Measurements from ENCODE around the gene SSTR4.

Gene SSTR4

GRCh38 chr20:23050847-23051627, 15.9 kb downstream of the SSTR4 start:
- Mint-ChIP-seq H3K4me3 (peak overlapping the region; percentile 91 to 94 (median 92)), H3K36me3 (ENCODE audit: low read depth) (no peaks in the 10 kb centered on the region), H3K4me1 (peaks cover 22% of the 10 kb centered on the region), H3K27me3 (ENCODE audit: low read depth) (peaks cover 78% of the 10 kb centered on the region), H3K9me3 (peaks cover 4% of the 10 kb centered on the region), H3K27ac (peak overlapping the region; percentile 74 to 95 (median 74))
- TF ChIP-seq CTCF (IDR thresholded peaks at IDR 0.05; ENCODE audit: unreplicated experiment in 3 of 3) = peak; percentile 75 to 84 (median 76)

DNA sequence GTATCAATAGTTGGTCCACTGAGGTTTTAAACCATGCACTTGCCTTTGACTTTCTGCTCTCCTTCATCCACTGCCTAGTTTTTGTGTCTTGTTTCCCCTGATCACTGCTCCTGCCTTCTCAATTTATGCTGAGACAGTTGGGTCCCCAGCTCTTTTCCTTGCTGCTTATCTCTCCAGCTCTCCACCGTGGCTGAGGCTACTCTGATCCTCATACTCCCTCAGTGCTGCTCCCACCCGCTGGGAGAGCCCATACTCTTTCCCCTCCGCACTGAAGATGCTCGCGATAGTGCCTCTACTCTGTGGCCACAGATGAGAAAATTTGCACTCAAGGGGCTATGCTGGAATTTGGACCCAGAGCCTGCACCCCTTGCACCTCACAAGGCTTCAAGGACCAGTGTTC, 17.8 kb downstream of the SSTR4 start:
- H3K27ac Mint-ChIP-seq = no peak overlapping the region
- H3K27me3 Mint-ChIP-seq (ENCODE audit: low read depth) = peaks cover 60% of the 10 kb centered on the region
- H3K36me3 Mint-ChIP-seq (ENCODE audit: low read depth) = no peaks in the 10 kb centered on the region

GRCh38 chr20:23058240-23058639, 23.1 kb downstream of the SSTR4 start:
- H3K4me1 Mint-ChIP-seq = peaks cover 44% of the 10 kb centered on the region
- H3K27me3 Mint-ChIP-seq (ENCODE audit: low read depth) = peaks cover 17% of the 10 kb centered on the region
- peaks cover 2% of the 10 kb centered on the region for H3K9me3 Mint-ChIP-seq
- no peak overlapping the region for H3K4me3 Mint-ChIP-seq
- no peak for TF ChIP-seq CTCF (IDR thresholded peaks at IDR 0.05; ENCODE audit: unreplicated experiment in 3 of 3)
- no peak overlapping the region for H3K27ac Mint-ChIP-seq
- no peaks in the 10 kb centered on the region for H3K36me3 Mint-ChIP-seq (ENCODE audit: low read depth)

More for the DNA sequence above, 17.8 kb downstream of the SSTR4 start:
- Mint-ChIP-seq H3K4me1 (peaks cover 15% of the 10 kb centered on the region), H3K9me3 (peaks cover 6% of the 10 kb centered on the region), H3K4me3 (peak overlapping the region; percentile 56 to 58 (median 56))
- TF ChIP-seq CTCF (IDR thresholded peaks at IDR 0.05; ENCODE audit: unreplicated experiment in 3 of 3) = no peak

DNA sequence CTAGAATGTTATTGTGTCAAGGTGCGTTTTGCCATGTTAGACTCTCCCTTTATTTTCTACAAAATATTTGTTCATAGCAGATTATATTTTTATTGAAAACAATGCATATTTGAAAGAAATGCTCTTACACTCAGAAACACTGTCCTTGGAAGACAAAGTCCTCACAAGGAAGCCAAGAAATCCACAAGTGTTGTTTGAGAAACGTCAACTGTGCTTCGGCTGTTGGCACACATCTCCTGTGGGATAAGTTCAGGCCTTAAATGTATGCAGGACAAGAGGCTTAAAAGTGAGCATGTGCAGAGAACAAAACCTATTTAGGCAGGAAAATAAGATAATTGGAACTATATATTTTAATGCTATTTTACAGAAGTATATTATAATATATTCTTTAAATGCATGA, 23.9 kb downstream of the SSTR4 start:
- Mint-ChIP-seq H3K4me1 (peaks cover 51% of the 10 kb centered on the region), H3K27me3 (ENCODE audit: low read depth) (peaks cover 9% of the 10 kb centered on the region), H3K36me3 (ENCODE audit: low read depth) (no peaks in the 10 kb centered on the region), H3K4me3 (no peak overlapping the region), H3K9me3 (peaks cover 2% of the 10 kb centered on the region), H3K27ac (peak overlapping the region in 1 of 3 experiments; percentile 61)
- TF ChIP-seq CTCF (IDR thresholded peaks at IDR 0.05; ENCODE audit: unreplicated experiment in 3 of 3) = no peak

GRCh38 chr20:23059846-23060245, 24.7 kb downstream of the SSTR4 start:
- Mint-ChIP-seq H3K36me3 (ENCODE audit: low read depth) (no peaks in the 10 kb centered on the region), H3K4me1 (peaks cover 58% of the 10 kb centered on the region), H3K4me3 (peak overlapping the region in 1 of 3 experiments; percentile 77), H3K27me3 (ENCODE audit: low read depth) (peaks cover 5% of the 10 kb centered on the region), H3K27ac (peak overlapping the region in 2 of 3 experiments; percentile 32 to 60), H3K9me3 (peaks cover 2% of the 10 kb centered on the region)
- no peak for TF ChIP-seq CTCF (IDR thresholded peaks at IDR 0.05; ENCODE audit: unreplicated experiment in 3 of 3)

- no peak for TF ChIP-seq CTCF (IDR thresholded peaks at IDR 0.05; ENCODE audit: unreplicated experiment in 3 of 3)
- Mint-ChIP-seq H3K4me3 (peak overlapping the region in 2 of 3 experiments; percentile 17 to 70), H3K27me3 (ENCODE audit: low read depth) (peaks cover 4% of the 10 kb centered on the region), H3K4me1 (peaks cover 66% of the 10 kb centered on the region), H3K36me3 (ENCODE audit: low read depth) (no peaks in the 10 kb centered on the region), H3K27ac (no peak overlapping the region), H3K9me3 (peaks cover 2% of the 10 kb centered on the region)
These were observed 25.5 kb downstream of the SSTR4 start for GRCh38 chr20:23060629-23061028.

Measured in nephron (organoid).